ENCODE data around the gene HOXA10.

Gene HOXA10

GRCh38 chr7:27175626-27176523 is 1.8 kb upstream of the HOXA10 start:
- H3K36me3 ChIP-seq (ENCODE audit: control insufficient read depth, insufficient read depth, low read length): no peaks in the 10 kb centered on the region
- peaks cover 43% of the 10 kb centered on the region for H3K27me3 ChIP-seq (ENCODE audit: control insufficient read depth, insufficient read depth, low read length)
- H3K79me2 ChIP-seq: no peaks in the 10 kb centered on the region
- no peaks in the 10 kb centered on the region for H3K9me3 ChIP-seq (ENCODE audit: control insufficient read depth, low read length)
- H2AFZ ChIP-seq: no peak overlapping the region
- no peak overlapping the region for H3K27ac ChIP-seq
- H3K9ac ChIP-seq: no peak overlapping the region
- no peak overlapping the region for H3K4me3 ChIP-seq (ENCODE audit: low read depth, low read length)
- TF ChIP-seq, protein P1, sequence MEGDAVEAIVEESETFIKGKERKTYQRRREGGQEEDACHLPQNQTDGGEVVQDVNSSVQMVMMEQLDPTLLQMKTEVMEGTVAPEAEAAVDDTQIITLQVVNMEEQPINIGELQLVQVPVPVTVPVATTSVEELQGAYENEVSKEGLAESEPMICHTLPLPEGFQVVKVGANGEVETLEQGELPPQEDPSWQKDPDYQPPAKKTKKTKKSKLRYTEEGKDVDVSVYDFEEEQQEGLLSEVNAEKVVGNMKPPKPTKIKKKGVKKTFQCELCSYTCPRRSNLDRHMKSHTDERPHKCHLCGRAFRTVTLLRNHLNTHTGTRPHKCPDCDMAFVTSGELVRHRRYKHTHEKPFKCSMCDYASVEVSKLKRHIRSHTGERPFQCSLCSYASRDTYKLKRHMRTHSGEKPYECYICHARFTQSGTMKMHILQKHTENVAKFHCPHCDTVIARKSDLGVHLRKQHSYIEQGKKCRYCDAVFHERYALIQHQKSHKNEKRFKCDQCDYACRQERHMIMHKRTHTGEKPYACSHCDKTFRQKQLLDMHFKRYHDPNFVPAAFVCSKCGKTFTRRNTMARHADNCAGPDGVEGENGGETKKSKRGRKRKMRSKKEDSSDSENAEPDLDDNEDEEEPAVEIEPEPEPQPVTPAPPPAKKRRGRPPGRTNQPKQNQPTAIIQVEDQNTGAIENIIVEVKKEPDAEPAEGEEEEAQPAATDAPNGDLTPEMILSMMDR (IDR thresholded peaks at IDR 0.05): no peak
- H3K4me1 ChIP-seq: no peaks in the 10 kb centered on the region
- H3K4me2 ChIP-seq (ENCODE audit: low read length): no peak overlapping the region

DNA sequence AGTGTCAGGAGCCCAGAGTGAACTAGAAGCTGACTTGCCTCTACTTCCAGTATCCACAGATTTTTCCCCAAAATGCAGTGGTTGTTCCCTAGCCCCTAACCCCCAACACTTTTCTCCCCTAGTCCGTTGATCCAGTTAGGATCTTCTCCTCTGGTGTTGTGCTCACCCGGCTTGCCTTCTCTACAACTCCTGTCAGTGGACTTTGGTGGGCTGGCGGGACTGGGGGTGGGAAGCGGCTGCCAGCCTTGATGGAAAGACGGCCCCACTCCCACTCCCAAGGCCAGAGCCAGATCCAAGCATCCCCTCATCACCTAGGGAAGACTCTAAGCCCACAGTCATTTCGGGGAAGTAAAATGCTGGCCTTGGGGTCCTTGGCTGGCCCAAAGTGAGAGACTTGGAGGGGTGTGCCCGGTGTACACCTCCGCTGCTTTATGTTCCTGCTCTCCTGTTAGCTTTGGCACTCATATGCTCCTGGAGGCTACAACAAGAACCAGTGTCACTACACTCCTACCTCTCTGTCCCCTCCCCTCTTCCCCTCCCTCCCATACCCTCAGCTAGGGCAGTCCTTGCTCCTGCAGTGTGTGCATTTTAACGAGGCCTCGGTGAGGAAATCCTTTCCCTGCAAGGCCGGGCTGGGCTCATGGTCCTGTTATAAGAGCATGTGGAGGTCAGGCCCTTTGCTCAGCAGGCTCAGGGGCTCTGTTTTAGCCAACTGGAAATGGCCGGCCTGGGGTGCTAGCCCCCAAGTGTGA is 930 bp upstream of the HOXA10 start:
- no peaks in the 10 kb centered on the region for H3K4me1 ChIP-seq
- H3K9me3 ChIP-seq (ENCODE audit: control insufficient read depth, low read length): no peaks in the 10 kb centered on the region
- no peak overlapping the region for H3K9ac ChIP-seq
- no peaks in the 10 kb centered on the region for H3K79me2 ChIP-seq
- TF ChIP-seq, protein P1 (IDR thresholded peaks at IDR 0.05): no peak
- no peak overlapping the region for H3K4me3 ChIP-seq (ENCODE audit: low read depth, low read length)
- H2AFZ ChIP-seq: no peak overlapping the region
- no peak overlapping the region for H3K27ac ChIP-seq
- H3K27me3 ChIP-seq (ENCODE audit: control insufficient read depth, insufficient read depth, low read length): peaks cover 40% of the 10 kb centered on the region
- H3K36me3 ChIP-seq (ENCODE audit: control insufficient read depth, insufficient read depth, low read length): no peaks in the 10 kb centered on the region
- no peak overlapping the region for H3K4me2 ChIP-seq (ENCODE audit: low read length)

DNA sequence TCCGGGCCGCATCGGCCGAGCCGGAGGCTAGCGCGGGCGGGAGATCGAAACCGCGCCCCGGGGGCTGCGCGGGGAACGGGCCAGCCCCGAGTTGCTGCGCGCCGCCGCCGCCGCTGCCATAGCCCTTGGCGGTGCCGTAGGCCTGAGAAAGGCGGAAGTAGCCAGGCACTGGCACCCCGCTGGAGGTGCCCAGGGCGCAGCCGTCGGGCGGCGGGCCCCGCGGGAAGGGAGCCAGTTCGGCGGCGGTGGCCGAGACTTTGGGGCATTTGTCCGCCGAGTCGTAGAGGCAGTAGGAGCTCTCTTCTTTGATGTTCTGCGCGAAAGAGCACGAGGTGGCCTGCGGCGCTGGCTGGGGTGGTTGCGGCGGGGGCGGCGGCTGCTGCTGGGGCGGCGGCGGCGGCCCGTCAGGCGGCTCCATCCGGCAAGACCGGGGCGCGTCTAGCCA is 587 bp downstream of the HOXA10 start:
- Histone ChIP-seq H3K9me3 (ENCODE audit: control insufficient read depth, low read length) (no peaks in the 10 kb centered on the region), H3K4me1 (no peaks in the 10 kb centered on the region), H3K27me3 (ENCODE audit: control insufficient read depth, insufficient read depth, low read length) (peaks cover 46% of the 10 kb centered on the region), H3K79me2 (no peaks in the 10 kb centered on the region), H3K27ac (no peak overlapping the region), H3K36me3 (ENCODE audit: control insufficient read depth, insufficient read depth, low read length) (no peaks in the 10 kb centered on the region), H3K4me3 (ENCODE audit: low read depth, low read length) (no peak overlapping the region), H3K4me2 (ENCODE audit: low read length) (peak overlapping the region; percentile 44), H2AFZ (no peak overlapping the region), H3K9ac (no peak overlapping the region)
- TF ChIP-seq, protein P1 (IDR thresholded peaks at IDR 0.05): no peak

DNA sequence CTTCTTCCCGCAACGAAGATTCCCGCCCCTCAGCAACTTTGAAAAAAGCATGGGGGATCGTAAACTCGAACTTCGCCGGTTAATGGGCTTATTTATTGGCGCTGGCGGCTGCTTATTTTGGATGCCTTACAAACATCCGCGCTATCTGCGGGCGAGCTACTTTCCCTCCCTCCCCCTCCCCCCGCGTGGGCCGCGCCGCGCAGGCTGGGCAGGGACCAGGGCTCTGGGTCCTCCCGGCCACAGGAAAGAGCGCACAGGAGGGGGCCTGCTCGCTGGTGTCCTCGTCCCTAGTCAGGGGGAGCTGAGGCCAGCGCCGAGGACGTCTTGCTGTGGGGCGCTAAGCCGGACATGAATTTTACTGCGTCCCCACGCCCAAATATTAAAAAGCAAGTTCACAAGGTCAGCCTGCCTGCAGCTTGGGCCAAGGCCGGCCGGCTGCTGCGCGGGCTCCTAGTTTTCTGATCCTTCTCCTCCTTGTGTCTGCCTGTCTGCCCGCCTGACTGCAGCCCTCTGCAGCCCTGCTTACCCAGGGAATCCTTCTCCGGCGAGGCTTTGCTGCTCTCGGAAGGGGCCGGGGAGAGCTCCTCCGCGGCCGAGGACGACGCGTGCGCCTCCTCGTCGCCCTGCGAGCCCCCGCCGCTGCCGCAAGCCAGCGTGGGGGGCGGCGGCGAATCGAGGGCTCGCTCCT is 1.2 kb downstream of the HOXA10 start:
- no peak overlapping the region for H3K4me3 ChIP-seq (ENCODE audit: low read depth, low read length)
- H3K27ac ChIP-seq: no peak overlapping the region
- no peaks in the 10 kb centered on the region for H3K79me2 ChIP-seq
- H2AFZ ChIP-seq: no peak overlapping the region
- no peaks in the 10 kb centered on the region for H3K9me3 ChIP-seq (ENCODE audit: control insufficient read depth, low read length)
- no peaks in the 10 kb centered on the region for H3K4me1 ChIP-seq
- H3K9ac ChIP-seq: no peak overlapping the region
- peak overlapping the region; percentile 44 for H3K4me2 ChIP-seq (ENCODE audit: low read length)
- TF ChIP-seq, protein P1 (IDR thresholded peaks at IDR 0.05): no peak
- H3K27me3 ChIP-seq (ENCODE audit: control insufficient read depth, insufficient read depth, low read length): peaks cover 49% of the 10 kb centered on the region
- H3K36me3 ChIP-seq (ENCODE audit: control insufficient read depth, insufficient read depth, low read length): no peaks in the 10 kb centered on the region

Data from parathyroid adenoma (tissue), 2 donors.